NK-92 (cell line): ENCODE measurements around the gene SYT13.

Source experiments
- DNase-seq: peaks from one replicate; lab custom pipeline; 2025; ENCODE audit not compliant: unreplicated experiment; lab: John Stamatoyannopoulos, UW

Gene SYT13

DNA sequence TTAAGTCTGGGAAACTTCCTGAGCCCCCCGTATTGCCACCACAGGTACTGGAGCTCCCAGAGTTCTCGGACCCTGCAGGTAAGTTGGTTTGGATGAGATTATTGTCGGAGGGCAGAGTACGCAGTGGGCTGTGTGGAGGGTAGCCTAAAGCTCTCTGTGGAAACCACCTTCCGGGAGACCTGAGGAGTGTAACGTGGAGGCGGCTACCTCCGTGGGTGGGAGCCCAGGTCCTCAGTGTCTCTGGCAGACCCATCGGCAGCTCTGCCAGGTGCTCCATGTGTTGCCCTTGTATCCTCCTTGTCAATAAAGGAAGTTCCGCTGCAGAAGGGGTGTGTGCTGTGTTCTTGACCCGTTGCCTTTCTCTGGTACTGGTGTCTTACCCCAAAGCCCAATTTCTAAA is 61.4 kb downstream of the SYT13 start:
- no peak for DNase-seq

DNA sequence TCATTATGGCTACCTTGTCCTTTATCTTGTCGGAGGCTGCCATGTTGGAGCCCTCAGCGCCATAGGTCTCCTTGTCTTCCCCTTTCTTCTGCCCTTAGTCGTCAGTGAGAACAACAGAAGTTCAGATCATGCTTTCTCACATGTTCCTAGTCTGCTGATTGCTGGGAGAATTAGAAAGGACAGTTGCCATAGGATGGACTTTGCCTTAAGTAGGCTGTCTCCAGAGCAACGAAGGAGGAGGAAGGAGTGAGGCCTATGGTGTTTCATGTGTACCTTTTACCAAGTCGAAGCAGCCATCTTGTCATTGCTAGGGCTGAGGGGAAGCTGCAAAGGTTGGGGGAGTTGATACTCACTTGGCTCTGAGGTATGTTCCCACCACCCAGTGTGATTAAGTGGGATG is 62.6 kb downstream of the SYT13 start:
- DNase-seq: no peak

DNA sequence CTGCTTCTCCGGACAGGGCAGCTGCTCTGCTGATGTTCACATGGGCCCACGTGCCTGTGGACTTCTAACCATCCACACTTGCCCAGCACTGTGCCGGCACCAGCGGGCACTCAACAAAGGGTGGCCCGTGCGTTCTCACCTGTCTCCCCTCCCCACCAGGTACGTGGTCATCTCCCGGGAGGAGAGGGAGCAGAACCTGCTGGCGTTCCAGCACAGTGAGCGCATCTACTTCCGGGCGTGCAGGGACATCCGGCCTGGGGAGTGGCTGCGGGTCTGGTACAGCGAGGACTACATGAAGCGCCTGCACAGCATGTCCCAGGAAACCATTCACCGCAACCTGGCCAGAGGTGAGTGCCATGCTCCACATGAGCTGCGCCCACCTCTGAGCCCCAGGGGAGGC is 66.7 kb downstream of the SYT13 start:
- DNase-seq: no peak

DNA sequence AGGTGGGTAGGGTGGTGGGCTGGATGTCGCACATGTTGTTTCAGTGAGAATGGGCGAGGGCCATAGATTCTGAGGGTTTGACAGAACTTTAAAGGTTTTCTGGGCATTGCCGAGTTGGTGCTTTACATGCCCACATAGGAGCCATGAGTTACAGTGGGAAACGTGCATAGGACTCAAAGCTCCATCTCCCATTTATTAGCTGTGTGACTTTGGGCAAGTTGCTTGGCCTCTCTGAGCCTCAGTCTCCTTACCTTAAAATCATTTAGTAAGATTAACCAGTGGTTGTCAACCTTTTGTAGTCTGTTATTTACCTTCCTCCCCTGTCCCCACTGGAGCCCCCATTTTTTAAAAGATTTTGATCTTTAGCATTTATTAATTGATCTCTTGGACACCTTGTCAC is 67.4 kb downstream of the SYT13 start:
- no peak for DNase-seq

DNA sequence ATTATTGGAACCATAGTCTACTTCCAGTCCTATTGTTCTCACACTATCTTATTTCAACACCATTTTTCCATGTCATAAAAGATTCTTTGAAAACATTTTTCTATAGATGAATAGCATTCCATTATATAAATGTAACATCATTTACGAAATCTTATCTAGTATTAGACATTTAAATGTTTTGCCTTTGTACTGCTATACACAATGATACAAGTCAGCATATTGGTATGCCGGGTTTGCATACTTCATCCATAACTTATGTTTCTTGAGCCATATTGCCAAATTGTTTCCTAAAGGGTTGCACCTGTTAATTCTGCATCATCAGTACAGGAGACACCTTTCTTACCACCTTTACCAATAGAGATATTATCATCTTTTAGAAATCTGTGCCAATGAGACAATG is 68.2 kb downstream of the SYT13 start:
- no peak for DNase-seq

DNA sequence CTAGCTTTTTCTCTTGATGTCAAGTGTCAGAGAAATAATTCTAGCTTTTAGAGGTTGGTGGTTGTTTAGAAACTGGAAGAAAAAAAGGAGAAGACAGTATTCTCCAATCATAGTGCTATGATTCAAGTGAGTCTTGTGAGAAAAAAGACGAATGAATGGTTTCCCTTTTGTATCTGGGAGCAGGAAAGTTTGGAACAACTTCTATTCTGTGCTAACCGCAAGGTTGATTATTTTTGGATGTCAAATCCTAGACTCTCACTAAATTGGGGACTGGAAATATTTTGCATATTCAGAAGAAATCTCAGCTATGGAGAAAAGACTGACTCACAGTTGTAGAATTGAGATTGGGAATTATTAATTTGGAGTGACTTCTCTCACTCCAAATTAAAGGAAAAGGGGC is 69.2 kb downstream of the SYT13 start:
- no peak for DNase-seq

DNA sequence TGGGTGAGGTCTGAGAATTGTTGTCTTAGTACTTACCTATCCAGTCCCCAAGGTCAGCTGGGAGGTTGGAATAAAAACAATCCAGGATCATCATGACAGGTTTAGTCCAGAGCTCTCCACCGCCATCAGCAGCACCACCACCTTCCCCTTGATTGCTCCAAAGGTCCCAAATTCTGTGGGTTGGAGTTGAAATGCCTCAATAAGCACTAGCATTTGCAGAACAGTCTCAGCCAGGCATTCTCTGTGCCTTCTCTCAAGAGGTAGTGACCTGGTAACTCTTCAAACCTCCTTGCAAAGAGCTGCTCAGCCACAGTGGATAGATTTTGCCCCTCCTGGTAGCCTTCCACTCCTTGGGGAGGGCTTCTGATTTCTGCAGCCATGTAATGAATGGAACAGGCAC is 70.1 kb downstream of the SYT13 start:
- DNase-seq: no peak

DNA sequence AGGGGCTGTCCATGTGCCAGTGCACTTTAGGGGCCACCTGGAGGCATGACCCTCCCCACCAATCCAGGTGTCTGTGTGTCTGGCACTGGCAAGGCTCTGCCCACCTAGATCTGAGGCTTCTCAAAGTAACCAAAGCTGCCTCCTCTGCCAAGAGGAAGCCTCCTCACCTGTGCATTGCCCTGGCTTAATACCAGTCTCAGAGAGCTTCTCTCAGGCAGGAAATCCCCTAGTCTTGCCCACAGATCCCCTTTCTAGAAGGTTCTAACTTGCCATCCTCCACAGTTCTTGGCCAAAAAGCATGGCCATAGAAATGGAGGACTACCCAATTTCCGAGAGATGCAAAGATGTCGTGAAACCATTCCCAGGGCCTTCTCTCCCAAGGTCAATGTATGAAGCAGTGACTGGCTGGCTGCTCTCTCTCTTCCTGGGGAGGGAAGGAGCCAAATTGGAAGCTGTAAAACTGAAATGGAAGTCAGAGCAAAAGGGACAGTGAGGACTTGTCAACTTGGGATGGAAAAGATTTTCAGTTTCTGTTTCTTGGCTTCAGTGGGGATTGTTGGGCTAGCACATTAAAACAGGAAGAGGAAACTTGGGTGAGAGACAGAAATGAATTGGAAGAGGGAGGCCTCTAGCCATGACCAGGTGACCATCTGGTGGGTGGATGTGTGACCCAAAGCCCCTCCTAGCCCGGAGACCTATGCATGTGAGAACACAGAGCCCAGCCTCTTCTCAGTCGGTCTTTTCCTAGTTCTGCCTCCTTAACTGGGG is 70.9 kb downstream of the SYT13 start:
- DNase-seq: no peak

DNA sequence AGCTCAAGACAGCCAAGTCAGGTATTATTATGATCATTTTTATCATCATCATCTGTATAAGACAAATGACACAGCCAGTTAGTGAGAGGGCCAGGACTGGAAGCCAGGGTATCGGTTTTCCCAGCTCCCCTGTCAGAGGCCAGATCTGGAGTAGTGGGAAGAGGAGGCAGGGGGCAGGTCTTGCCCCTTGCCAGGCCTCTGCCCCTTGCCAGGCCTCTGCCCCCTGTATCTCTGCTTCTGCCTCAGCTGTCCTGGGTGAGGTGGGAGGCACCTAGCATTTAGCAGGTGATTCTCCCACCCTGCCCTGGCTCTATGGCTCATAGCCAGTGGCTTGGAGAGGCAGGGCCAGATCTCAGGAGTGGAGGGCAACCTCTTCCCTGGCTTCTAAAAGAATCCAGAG is 72.4 kb downstream of the SYT13 start:
- no peak for DNase-seq

DNA sequence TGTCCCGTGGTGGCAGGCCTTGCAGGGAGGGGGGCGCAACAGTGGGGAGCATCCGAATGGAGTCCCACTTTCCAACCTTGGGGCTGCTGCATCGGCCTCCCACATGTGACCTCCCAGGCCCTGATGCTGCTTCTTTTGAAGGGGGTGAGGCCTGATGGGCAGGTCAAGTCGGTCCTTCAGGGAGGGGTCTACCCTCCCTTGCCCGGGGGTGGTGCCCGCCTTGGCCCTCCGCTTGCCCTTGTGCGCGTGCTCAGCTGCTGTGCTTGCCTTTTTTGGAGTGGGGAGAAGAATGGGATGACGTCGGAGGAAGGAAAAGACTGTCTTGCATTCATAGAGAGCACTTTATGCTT is 72.8 kb downstream of the SYT13 start:
- no peak for DNase-seq

DNA sequence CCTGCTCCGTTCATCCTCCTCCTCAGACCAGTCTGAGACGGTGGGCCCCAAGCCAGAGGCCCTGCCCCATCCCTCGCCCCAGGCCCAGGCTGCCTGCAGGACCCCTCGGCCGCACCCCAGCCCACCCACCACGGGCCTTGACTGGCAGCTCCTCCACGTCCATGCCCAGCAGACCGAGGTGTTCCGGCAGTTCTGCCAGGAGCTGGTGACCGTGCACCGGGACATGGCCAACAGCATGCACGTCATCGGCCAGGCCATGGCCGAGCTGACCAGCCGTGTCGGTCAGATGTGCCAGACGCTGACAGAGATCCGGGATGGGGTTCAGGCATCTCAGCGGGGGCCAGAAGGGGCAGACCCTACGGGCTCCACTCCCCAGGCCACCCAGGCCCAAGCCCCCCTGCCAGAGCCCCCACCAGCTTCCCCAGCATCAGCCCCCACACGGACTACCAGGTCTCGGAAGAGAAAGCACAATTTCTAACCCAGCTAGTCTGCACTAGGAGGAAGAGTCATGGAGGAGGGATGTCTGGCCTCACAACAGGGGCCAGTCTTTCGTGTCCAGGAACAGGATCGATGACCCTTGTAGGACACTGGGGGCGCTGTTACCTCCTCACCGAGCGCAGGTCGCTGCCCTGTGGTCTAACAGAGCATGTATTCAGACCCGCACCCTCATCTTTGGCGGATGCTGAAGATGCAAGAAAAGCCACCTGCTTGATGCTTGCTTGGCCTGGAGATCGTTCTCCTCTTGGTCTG is 73.4 kb downstream of the SYT13 start:
- DNase-seq: no peak

DNA sequence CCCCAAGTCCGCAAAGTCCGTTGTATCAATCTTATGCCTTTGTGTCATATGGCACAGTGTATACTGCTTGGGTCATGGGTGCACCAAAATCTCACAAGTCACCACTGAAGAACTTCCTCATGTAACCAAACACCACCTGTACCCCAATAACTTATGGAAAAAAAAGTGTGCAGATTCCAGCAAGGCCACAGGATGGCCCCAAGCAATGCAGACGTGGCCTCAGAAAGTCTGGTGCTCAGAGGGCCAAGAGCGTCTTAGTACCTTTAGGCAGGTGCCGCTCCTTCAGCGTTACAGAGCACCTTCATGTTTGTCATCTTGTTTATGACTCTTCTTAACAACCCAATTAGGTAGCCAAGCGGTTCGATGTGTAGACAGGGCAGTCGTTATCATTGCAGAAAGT is 74.4 kb downstream of the SYT13 start:
- no peak for DNase-seq

DNA sequence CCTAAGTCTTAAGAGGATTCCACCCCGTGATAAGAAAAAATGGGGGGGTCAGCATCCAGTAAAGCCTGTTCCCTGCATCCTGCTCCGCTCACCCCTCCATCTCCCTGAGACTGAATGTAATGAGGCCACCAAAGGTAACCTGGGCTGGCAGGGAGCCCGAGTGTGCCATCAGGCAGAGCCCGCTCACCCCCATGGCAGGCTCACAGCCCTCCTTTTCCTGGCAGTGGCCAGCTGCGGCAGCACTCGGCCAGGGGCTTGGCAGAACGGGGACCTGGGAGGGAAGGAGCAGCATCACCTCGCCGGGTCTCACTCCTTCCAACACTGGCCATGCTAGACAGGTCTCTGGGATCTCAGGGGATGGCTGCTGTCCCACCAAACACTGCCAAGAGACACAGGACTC is 75.3 kb downstream of the SYT13 start:
- DNase-seq: no peak

DNA sequence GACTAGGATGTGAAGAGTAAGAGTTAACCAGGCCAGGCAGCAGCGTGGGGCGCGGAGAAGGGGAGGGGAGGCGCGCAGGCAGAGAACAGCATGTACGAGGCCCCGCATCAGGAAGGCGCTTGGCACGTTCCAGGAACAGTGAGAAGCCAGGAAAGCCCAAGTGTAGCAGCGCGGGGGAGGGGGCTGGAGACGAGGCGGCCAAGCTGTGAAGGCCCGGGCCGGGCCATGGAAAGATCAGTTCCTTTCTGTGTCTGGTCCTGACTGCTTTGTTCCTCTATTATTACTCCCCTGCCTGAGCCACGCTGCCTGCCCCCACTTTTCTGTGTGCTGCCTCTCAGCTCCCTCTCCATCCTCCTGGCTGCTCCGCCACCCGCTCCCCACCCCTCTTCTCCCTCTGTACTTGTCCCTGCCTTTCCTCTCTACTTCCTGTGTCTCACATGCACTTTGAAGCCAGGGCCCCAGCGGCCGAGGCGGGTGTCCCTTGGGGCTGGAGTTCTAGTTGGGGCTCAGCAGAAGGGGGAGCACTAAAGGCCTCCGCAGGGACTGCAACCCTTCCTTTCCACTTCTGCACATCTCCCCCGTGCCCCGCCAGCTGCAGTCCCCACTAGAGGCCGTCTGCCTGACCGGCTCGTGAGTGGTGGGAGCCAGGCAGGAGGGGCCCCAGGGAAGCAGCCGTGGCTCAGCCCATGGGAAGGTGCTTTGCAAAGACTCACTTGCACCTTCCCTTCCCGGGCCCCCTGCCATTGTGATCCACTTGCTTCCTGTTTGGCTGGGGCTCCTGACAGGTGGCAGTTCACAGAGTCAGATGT is 76.0 kb downstream of the SYT13 start:
- DNase-seq: no peak

DNA sequence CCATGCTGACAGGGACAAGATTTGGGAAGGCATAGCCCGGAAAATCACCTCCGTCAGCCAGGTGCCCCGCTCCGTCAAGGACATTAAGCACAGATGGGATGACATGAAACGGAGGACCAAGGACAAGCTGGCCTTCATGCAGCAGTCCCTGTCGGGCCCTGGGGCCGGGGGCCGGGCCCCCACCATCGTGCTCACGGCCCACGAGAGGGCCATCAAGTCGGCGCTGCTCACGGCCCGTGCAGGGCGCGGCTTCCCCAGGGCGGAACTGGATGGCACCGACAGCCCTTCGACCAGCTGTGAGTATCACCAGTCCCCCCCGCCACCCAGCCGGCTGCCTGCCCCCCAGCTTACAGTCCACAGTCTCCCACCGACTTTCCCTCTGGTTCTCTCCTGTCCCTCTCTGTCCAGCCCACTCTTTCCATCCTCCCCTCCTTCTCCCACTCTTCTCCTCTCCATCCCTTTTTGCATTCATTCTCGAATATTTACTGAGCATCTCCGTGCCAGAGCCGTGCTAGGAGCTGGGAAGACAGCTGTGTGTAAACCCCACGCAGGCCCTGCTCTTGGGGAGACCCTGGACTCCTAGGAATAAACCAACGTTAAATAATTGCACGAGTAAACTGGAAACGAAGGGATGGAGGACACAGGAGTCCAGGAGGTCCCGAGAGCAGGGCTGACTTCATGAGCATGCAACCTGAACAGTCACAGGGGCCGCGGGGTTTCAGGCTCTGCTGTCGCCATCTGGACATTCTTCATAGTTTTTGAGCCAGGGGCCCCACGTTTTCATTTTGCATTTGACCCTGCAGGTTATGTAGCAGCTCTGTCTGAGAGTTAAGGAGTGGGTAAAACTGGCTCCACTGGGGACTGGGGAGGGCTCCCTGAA is 76.9 kb downstream of the SYT13 start:
- no peak for DNase-seq

DNA sequence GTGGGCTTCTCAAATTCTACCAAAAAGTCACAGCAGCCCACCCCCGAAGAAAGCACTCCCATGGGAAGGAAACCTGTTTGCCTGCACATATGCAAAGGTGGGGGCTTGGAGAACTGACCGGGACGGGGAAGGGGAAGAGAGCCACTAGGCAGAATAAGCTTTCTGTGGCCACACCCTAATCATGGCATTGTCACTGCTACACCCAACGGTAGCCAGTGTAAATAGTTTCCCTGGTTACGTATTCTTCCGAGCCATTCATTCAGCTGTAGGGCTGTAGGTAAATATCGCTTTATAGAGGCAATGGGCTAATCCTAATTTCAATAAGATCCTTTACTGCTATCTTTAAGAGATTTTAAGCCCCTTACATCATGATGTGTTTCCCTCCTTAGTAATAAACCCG is 78.0 kb downstream of the SYT13 start:
- DNase-seq: no peak

DNA sequence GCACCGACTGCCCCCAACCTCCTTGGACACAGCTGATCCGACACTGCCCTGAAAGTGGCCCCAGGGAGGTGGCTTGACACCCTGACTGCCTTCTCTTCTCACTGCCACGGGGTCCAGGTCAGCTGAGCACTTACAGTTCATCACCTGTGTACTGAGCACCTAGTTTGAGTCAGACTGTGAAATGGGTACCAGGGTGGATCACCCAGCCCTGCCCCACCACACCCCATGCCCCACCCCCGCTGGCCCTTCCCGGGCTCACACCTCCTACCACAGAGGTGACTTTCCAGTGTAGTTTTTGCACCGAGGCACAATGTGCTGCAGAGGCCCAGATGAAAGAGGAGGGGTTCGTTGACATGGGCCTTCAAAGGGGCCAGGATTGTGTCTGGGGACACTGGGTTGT is 80.2 kb downstream of the SYT13 start:
- DNase-seq: no peak

DNA sequence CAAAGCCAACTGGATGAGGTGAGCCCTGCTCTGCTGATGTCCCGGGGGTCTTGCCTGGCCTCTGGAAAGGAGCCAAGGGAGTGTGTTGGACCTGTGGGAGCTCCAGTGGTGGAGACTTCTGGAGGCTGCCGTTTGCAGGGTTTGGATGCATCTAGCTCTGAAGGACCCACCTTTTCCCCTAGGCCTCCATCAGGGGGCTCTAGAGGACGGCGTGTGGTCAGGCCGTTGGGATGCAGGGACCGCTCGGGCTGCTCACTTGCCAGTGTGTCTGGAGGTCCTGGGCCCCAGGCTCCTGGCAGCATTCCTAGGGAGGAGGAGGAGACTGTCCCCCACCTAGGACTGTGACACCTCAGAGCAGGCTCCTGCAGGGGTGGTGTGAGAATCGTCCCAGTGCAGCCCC is 81.4 kb downstream of the SYT13 start:
- DNase-seq: no peak

DNA sequence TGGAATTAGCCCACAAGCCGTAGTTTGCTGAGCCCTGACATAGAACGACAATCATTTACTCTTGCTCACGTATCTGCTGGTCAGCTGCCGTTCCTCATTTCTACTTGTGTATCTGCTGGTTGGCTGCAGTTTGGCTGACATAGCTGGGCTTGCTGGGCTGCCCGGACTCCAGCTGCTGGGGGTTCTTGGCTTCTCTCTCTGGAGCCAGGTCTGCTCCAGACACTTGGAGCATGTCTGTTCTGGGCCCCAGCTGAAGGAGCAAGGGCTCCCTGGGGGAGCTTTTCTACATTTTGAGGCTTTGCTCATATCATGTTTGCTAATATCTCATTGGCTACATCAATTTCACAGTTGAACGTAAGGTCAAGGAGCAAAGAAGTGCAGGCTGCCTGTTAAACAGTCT is 92.4 kb downstream of the SYT13 start:
- no peak for DNase-seq
